ENCODE measurements around the gene OR2L8.

Gene OR2L8, protein sequence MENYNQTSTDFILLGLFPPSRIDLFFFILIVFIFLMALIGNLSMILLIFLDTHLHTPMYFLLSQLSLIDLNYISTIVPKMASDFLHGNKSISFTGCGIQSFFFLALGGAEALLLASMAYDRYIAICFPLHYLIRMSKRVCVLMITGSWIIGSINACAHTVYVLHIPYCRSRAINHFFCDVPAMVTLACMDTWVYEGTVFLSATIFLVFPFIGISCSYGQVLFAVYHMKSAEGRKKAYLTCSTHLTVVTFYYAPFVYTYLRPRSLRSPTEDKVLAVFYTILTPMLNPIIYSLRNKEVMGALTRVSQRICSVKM

DNA sequence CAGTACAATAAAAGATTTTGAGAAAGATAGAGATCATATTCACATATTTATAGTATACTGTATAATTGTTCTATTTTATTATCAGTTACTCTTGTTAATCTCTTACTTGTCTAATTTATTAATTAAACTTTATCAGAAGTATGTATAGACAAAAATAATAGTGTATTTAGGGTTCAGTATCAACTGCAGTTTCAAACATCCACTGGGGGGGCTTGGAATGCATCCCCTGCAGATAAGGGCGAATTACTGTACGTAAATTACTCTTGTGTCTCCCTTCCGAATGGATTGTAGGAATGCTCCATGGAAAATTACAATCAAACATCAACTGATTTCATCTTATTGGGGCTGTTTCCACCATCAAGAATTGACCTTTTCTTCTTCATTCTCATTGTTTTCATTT lies at the start of gene OR2L8:
OR2L8 (plus strand) TSS at position 301 of the 400 bp plus-strand sequence; CDS start at position 301, 0 bp downstream.
- DNase-seq, result no peak

DNA sequence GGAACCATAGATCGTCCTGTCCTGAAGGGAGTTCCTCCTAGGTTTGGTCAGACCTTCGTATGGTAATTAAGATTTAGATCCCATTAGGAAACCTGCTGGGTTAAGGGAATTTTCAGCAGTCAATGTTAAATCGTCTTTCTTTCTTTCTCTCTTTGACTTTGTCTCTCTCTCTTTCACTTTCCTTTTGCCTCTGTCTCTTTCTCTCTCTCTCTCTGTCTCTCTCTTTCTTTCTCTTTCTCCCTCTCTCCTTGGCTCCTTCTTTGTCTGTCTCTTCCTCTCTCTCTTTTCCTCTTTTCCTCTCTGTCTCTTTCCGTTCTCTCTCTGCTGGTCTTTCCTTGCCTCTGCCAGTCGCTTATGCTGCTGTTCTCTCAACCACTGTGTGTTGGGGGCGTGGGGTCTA lies 44.5 kb upstream of the OR2L8 start:
- no peak for DNase-seq

DNA sequence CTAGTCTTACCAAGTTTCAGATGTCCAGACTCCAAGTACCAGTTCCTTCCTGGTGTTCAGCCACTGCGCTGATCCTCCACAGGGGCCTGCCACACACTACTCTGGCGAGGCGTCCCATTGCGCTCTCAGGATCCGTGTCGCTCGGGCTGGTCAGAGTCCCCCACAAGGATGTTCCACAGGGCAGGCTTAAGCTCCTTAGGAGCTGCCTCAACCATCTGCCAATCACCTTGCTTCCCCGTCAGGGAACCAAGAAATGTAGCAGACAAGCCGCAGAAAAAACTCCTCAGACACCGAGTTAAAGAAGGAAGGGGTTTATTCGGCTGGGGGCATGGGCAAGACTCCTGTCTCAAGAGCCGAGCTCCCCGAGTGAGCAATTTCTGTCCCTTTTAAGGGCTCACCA lies 43.5 kb upstream of the OR2L8 start:
- DNase-seq, result no peak

DNA sequence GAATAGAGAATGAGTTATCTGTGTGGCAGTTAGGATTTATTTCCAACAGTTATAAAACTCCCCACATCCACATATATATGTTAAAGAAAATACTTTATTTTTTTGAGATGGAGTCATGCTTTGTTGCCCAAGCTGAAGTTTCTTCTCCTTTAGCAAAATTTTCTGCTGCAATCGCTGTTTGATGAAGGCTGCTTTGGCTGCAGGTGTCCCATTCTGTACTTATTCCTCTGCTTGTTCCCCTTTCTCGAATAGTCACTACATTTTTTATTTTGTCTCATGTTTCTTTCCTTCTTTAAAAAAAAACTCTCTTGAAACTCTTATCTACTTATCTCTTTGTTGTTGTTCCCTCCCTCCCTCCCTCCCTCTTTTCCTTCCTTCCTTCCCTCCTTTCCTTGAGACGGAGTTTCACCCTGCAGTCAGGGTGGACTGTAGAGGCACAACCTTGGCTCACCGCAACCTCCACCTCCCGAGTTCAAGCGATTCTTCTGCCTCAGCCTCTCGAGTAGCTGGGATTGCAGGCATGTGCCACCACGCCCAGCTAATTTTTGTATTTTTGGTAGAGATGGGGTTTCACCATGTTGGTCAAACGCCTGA lies 42.7 kb upstream of the OR2L8 start:
- DNase-seq, result no peak

DNA sequence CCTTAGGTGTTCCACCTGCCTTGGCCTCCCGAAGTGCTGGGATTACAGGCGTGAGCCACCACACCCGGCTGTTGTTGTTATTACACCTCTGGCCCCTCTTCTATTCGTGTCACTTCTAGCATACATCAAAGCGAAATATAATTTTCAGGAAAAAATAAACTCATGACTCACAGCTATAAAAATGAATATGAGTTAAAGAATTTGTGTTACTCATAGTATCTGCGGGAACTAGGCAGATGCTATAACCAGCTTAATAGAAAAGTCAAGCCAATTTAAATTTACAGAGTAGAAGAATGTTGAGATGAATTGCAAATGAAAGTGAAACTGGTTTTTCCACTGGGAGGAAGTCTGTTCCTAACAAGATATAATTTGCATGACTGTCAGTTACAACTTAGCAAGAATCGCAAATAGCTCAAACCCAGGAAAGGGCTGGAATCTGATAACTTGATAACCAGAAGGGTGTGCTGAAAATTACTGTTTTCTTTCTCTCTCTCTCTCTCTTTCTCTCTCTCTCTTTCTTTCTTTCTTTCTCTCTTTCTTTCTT lies 42.1 kb upstream of the OR2L8 start:
- no peak for DNase-seq

DNA sequence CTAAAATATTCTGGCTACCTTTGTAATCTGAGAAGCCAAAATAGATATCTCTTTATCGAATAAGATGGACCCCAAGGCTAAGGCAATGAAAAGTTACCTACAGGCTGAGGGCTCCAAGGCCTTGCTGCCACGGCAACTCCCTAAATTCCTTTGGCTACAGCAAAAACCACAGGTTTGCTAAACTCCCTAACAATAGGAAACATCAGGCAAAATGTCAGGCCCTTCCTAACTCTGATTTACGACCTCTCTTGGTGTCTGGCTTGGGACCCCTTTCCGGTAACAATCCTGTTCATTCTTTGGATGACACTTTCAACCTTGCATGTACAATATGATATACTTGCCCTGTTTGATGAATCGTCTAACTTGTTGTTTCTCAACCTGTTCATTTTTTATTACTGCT lies 39.9 kb upstream of the OR2L8 start:
- DNase-seq, result no peak

DNA sequence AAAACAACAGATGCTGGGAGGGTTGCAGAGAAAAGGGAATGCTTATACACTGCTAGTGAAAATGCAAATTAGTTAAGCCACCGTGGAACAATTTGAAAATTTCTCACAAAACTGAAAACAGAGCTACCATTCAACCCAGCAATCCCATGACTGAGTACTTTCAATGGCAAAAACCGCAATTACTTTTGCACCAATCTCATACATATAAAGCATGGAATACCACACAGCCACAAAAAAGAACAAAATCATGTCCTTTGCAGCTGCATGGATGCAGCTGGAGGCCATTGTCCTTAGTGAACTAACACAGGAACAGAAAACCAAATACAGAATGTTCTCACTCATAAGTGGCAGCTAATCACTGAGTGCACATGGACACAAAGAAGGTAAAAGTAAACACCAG lies 34.9 kb upstream of the OR2L8 start:
- DNase-seq, result no peak

DNA sequence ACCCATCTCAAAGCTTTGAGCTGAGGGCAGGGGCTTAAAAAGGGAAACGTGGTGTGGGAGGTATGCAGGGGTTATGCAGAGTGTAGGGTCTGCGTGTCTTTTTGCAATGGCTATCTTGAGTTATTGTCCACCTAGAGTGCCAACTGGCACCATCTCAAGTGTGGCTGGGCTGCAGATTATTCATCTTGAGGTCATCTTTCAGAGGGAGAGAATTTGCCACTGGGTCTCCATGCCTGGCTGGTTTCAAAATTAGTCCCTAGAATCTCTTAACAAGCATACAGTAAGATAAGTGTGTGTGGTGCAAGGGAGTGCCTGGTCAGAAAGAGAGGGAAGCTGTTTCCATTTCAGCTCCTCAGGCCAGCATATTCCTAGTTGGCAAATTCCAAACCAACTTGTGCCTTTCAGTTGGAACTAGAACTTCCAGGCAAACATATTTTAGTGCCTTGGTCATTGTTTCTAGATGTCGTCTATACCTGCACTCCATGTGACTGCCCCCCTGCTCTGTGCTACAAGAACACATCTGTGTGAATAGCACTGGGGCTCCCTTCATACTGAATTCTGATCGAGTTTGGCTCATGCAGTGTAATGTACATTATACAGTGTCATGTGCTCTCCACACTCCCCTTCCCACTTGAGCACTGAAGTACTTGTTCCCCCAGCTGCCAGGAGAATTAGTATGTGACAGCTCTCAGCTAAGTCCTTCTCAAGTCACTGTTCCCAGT lies 33.6 kb upstream of the OR2L8 start:
- no peak for DNase-seq

DNA sequence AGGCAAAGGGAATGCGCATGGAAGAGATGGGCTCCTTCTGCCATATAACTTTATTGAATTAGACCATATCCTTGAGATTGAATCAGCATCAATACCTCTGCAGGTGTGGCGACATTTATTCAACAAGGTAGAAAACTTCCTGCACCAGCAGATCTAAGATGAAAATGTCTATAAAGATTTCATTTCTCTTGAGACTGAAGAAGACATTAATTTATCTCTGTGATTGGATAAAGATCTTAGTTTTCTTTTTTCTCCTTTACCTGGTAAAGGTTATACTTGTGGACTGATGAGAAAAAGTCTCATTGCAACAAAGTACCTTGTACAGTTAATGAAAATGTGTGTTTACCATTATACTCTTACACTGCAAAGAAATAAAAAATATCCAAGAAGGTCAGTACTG lies 28.7 kb upstream of the OR2L8 start, which contains the start of gene OR2T8:
OR2T8 (plus strand) TSS at position 301 of the 400 bp plus-strand sequence. CDS start 766 bp downstream, outside the sequence.
- no peak for DNase-seq

DNA sequence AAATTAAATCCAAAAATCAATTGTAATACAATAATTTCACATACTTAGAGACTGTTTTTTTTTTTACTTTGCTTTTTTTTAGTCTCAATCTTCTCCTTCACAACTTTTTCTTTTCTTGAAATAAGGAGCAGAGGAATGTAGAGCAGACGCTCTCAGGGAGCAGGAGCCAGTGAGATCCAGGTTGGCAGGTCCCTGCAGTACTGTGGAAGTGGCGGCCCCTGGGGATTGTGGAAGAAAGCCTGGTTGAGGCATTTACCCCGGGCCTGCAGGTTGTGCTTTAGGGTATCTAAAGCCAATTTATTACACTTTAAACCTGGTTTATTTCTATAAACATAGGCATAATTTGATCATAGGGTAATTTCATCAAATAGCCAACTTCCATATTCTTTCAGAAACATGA lies 24.7 kb upstream of the OR2L8 start:
- no peak for DNase-seq

DNA sequence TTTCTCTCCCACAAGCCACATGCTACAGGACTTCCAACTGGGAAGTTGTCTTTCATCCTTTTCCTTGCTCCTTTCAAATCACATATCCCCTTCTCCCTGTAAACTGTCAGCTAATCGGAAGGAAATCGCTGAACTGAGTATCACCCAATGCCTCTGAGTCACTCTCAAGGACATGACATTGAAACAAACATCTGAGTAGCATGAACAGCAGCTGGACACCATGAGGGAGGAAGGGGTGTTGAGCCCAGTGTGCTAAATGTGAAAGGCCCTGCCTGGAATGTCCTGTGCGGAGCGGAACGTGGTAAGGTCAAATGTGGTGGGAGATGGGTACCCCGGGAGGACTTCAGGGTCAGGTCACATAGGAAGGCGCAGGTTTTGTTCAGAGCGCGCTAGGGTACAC lies 23.8 kb upstream of the OR2L8 start, which contains the start of gene OR2AJ1:
OR2AJ1 (plus strand) TSS at position 22 of the 400 bp plus-strand sequence. CDS start 8,880 bp downstream, outside the sequence.
- no peak for DNase-seq

DNA sequence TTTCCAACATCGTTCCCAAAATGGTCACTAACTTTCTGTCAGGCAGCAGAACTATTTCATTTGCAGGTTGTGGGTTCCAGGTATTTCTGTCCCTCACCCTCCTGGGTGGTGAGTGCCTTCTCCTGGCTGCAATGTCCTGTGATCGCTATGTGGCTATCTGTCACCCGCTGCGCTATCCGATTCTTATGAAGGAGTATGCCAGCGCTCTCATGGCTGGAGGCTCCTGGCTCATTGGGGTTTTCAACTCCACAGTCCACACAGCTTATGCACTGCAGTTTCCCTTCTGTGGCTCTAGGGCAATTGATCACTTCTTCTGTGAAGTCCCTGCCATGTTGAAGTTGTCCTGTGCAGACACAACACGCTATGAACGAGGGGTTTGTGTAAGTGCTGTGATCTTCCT lies 14.7 kb upstream of the OR2L8 start:
- no peak for DNase-seq

DNA sequence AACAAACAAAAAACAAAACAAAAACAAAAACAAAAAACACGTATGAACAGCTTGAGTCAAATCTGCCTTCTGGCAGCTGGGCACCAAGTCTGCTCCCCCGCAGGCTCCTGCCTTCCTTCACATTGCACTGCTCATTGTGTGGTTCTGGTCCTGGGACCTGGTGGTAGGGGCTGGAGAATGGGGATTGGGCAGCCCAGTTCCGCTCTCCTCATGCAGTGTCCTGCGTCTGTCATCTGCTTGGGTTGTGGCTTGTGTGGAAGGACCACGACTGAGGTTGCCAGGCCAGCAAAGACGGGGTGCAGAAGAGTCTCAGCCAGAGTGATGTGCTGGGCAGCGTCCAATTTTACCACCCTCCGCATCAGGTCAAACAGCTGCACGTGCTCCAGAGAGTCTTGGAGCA lies 12.9 kb upstream of the OR2L8 start:
- DNase-seq, result no peak

DNA sequence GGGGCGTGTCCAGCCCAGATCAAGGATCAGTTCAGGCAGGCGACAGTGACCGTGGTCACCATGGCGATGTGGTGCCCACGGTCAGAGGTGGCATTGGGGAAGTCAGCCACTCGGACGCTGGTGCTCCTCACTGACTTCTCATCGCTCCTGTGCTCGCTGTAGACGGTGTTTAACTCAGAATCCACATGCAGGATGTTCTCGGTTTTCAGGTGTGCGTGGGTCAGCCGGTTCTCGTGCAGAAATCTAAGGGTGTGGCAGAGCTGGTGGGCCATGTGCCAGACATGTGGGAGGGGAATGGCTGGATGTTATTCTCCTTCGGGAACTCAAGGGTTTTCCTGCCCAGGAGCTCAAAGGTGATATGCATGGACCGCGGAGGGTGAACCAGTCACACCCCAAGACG lies 12.2 kb upstream of the OR2L8 start:
- DNase-seq, result no peak

DNA sequence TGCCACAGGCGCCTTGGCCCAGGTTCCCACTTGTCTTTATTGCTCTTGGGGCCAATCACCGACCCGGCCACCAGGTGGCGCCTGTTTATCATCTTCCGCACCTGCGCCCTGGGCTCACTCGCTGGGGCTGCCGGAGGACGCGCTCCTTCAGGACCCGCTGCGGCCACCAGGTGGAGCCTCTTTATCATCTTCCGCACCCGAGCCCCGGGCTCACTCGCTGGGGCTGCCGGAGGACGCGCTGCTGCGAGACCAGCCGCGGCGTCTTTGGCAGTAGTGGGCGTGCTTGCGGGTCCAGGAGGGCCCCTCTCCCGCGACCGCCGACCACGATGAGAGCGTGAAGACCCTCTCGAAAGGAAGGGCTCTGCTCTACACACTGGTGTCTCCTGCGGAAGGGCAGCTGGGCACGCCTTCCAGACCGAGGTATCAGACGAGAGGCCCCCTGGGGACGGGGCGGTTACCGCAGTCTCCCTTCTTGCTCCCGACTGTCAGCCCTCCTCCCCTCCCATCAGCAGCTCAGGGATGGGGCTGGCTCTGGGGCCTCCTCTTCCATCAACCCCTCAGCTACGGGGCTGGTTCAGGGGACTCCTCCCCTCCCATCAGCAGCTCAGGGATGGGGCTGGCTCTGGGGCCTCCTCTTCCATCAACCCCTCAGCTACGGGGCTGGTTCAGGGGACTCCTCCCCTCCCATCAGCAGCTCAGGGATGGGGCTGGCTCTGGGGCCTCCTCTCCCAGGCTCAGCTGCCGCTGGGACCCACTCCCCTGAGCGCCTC lies 11.5 kb upstream of the OR2L8 start:
- DNase-seq, result peak; percentile 84 to 92

DNA sequence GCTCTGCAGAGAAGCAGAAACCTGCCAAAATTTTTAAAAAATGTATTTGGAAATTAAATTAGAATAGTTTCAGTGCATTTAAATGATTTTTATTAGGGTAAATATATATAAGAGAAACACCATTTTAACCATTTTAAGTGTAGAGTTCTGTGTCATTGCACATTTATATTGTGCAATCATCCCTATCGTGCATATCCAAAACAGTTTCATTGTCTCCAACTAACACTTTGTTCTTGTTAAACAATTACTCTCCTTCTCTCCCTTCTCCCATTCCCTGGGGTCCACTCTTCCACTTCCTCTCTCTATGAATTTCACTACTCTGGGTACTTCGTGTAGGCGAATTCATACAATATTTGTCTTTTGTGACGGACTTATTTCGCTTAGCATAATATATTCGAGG lies 6.0 kb upstream of the OR2L8 start:
- DNase-seq, result no peak

DNA sequence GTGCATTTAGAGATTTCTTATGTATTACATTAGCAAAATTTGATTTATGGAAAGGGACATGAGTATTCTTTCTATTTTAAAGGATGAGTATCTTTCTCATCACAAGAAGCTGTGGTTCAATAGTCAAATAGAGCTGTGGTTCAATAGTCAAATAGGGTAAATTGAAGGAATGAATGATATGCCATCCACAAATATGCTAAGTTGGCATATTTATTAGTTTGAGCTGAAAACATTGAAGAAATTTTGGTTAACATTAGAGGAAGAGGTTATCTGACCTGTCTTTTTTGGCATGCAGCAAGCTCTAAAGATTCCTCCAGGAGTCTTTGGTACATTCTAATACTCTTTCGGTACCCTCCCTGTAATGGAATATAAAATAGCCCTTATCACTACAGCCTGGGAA lies 4.8 kb downstream of the OR2L8 start:
- DNase-seq, result no peak

DNA sequence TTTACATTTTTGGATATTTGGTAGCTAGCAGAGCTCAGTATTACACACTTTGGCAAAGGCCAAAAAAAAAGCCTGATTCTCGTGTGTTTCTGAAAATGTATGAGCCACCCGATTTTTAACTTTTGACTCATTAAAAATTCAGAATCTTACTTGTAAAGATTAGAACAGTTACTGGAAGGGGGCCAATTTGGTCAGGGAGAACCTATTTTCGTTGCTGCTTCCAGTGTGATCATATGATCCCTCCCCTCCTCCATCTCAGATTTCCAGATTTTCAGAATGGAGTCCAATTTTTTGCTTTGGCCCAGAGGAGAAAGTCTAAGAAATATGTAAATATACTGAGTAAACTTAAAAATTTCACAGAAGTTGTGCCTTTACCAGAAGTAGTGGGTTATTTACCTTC lies 13.1 kb downstream of the OR2L8 start:
- DNase-seq, result no peak

DNA sequence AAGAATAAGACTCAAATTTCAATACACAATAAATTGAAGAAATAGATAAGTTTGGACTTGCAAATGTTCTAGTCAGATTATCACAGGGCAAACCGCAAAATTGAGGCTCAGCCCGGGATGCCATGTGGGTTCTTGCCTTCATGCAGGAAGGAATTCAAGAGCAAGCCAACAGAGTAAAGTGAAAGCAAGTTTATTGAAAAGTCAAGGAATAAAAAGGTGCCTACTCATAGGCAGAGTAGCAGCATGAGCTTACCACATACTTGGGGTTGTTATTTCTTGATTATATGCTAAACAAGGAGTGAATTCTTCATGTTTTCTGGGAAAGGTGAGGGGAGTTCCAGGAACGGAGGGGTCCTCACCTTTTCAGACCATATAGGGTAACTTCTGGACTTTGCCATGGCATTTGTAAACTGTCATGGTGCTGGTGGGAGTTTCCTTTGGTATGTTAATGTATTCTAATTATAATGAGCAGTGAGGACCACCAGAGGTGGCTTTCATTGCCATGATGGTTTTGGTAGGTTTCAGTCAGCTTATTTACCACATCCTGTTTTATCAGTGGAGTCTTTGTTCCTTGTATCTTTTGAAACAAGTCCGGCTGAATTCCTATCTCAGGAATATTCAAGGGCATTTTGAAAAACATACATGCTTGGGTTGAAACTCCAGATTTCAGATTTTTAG lies 14.4 kb downstream of the OR2L8 start:
- DNase-seq, result no peak

DNA sequence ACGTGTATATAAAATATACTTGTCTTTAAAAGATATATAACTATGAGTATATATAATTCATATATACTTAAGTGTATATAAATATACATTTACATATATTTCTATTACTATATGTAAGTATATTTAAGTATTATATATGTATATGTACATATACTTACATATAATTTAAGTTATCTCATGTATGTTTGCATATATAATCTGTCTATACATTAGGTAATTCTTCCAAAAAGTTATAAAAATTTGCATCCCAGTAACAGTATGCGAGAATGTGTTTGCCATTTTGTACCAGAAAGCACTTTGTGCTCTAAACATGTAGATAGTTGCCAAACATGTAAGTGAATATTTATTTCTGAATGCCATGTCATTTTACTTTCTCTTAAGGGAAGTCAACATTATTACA lies 16.3 kb downstream of the OR2L8 start, which contains the start of gene OR2AK2:
OR2AK2 (plus strand) TSS at position 301 of the 400 bp plus-strand sequence. CDS start 144 bp downstream, outside the sequence.
- no peak for DNase-seq

DNA sequence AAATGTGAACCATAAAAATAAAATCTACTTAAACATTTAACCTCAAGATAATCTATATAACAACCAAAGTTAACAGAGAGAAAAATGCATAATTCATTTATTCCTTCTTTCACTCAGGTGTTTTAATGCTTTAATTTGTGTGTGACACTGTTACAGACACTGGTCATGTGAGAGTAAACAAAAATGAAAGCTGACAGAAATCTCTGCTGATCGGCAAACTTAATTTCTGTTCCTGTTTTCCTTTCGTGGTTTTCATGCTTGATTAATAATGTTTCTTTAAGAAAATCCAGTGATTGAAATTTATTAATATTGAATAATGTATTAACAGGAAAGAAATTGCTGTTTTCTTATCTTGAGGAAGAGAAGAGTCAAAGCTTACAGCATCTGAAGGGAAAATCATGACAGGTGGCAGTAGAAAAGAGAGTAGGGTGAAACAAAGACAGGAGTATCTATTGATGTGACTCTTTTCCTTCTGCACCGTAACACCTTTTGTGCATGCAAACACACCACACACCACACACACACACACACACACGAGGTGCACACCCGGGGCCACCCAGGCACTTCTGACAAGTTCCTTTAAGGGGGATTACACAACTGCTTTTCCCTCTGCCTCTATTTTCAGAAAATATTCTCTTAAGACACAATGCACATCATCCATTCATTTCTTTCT lies 18.0 kb downstream of the OR2L8 start:
- DNase-seq, result no peak

DNA sequence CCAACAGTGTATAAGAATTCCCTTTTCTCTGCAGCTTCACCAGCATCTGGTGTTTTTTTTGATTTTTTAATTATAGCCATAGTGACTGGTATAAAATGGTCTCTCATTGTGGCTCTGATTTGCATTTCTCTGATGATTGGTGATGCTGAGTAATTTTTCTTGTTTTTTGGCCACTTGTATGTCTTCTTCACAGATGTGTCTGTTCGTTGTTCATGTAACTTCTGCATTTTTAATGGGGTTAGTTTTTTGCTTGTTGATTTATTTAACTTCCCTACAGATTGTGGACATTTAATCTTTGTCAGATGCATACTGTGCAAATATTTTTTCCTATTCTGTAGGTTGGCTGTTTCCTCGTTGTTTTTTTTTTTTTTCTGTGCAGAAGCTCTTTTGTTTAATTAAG lies 44.3 kb downstream of the OR2L8 start:
- DNase-seq, result no peak

Measured in stimulated activated CD4-positive, alpha-beta T cell treated with anti-CD3 and anti-CD28 coated beads, Interleukin-4, amount 100 ng/mL, for 4 hours (primary cell).